Measurements from ENCODE around the gene INPP5A.

INPP5A gene

GRCh38 chr10:132624061-132624846 lies 86.7 kb downstream of the INPP5A start:
- H3K4me3 ChIP-seq (ENCODE audit: insufficient read depth, low read depth, low read length, poor library complexity, severe bottlenecking) = no peak overlapping the region
- no peaks in the 10 kb centered on the region for H3K27me3 ChIP-seq (replicated peaks; ENCODE audit: control insufficient read depth, insufficient read depth, low read length, poor library complexity, severe bottlenecking)
- DNase-seq = no peak
- H3K9me3 ChIP-seq (ENCODE audit: control insufficient read depth, low read length) = peaks cover under 1% of the 10 kb centered on the region
- no peak overlapping the region for H3K27ac ChIP-seq (ENCODE audit: insufficient read depth, low read length, poor library complexity, severe bottlenecking)
- H3K4me1 ChIP-seq (ENCODE audit: control insufficient read depth, insufficient read depth, low read length, poor library complexity, severe bottlenecking) = no peaks in the 10 kb centered on the region
- no peaks in the 10 kb centered on the region for H3K36me3 ChIP-seq (ENCODE audit: control insufficient read depth, insufficient read depth, low read length)

DNA sequence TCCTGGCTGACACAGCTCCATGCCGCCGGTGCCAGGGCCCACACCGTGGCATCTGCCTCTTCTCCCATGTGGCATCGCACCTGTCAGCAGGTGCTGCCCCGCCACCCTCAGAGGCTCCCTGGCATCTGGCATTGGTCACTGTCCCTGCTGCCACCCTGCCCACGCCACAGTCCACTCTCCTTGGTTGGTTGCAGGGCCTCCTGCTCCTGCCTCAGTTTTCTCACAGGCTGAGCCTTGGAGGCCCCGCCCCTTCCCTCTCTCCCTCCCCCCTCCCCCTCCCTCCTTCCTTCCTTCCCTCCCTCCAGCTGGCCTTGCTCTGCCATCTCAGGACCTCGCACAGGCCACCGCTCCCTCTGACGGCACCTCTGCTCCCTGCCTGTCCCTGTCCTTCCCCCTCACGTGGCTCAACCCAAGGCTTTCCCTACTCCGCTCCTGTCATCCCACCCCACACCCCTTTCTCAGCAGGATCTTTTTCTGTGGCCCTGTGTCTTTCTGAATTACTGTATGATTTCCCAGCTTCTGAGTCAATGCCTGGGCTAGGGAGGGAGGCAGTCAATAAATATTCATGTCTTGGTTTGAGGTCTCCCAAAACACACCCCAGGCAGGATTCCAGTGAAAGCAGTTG lies 87.4 kb downstream of the INPP5A start:
- H3K4me3 ChIP-seq (ENCODE audit: insufficient read depth, low read depth, low read length, poor library complexity, severe bottlenecking) = no peak overlapping the region
- H3K9me3 ChIP-seq (ENCODE audit: control insufficient read depth, low read length) = no peaks in the 10 kb centered on the region
- H3K27me3 ChIP-seq (replicated peaks; ENCODE audit: control insufficient read depth, insufficient read depth, low read length, poor library complexity, severe bottlenecking) = no peaks in the 10 kb centered on the region
- DNase-seq = no peak
- no peaks in the 10 kb centered on the region for H3K36me3 ChIP-seq (ENCODE audit: control insufficient read depth, insufficient read depth, low read length)
- no peaks in the 10 kb centered on the region for H3K4me1 ChIP-seq (ENCODE audit: control insufficient read depth, insufficient read depth, low read length, poor library complexity, severe bottlenecking)
- no peak overlapping the region for H3K27ac ChIP-seq (ENCODE audit: insufficient read depth, low read length, poor library complexity, severe bottlenecking)

- Histone ChIP-seq H3K4me3 (ENCODE audit: insufficient read depth, low read depth, low read length, poor library complexity, severe bottlenecking) (no peak overlapping the region), H3K9me3 (ENCODE audit: control insufficient read depth, low read length) (no peaks in the 10 kb centered on the region), H3K27me3 (replicated peaks; ENCODE audit: control insufficient read depth, insufficient read depth, low read length, poor library complexity, severe bottlenecking) (no peaks in the 10 kb centered on the region), H3K4me1 (ENCODE audit: control insufficient read depth, insufficient read depth, low read length, poor library complexity, severe bottlenecking) (no peaks in the 10 kb centered on the region), H3K36me3 (ENCODE audit: control insufficient read depth, insufficient read depth, low read length) (no peaks in the 10 kb centered on the region), H3K27ac (ENCODE audit: insufficient read depth, low read length, poor library complexity, severe bottlenecking) (no peak overlapping the region)
- DNase-seq = no peak
Observed at GRCh38 chr10:132626019-132626760, 88.6 kb downstream of the INPP5A start.

DNA sequence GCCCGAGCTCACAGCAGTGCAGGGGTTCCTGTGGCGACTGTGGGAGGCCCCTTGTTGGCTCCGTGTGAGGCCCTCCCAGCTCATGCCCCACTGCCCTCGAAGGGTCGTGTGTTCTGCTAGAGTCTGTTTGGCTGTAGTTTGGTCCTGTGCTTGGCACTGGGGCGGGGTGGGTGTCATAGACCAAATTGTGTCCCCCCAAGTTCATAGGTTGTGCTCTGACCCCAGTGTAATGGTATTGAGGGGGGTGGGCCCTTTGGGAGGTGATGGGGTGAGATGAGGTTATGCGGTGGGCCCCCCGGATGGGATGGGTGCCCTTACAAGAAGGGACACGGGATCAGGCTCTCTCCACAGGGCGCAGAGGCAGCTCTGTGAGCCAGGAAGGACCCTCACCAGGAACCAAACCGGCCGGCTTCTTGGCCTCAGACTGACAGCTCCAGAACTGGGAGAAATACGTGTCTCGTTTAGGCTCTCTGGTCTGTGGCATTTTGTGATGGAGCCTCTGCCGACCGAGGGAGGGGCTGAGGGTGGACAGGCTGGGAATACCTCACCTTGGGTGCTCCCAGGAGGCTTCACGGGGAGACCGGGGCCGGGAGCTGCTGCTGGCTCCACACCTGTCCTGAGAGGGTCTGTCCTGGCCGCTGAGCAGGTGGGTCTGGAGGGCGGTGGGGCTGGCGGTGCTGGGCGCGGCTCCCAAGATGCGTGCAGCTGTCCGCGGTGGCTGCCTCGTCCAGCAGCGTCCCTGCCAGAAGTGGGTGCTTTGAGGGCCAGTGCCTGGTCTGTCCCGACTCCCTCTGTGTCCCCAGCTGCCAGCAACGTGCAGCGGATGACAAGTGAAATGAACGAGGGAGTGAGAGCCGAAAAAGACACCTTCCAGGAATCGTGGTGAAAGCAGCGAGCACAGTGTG lies 89.4 kb downstream of the INPP5A start:
- no peaks in the 10 kb centered on the region for H3K9me3 ChIP-seq (ENCODE audit: control insufficient read depth, low read length)
- no peak overlapping the region for H3K4me3 ChIP-seq (ENCODE audit: insufficient read depth, low read depth, low read length, poor library complexity, severe bottlenecking)
- no peaks in the 10 kb centered on the region for H3K27me3 ChIP-seq (replicated peaks; ENCODE audit: control insufficient read depth, insufficient read depth, low read length, poor library complexity, severe bottlenecking)
- no peak overlapping the region for H3K27ac ChIP-seq (ENCODE audit: insufficient read depth, low read length, poor library complexity, severe bottlenecking)
- no peak for DNase-seq
- no peaks in the 10 kb centered on the region for H3K36me3 ChIP-seq (ENCODE audit: control insufficient read depth, insufficient read depth, low read length)
- H3K4me1 ChIP-seq (ENCODE audit: control insufficient read depth, insufficient read depth, low read length, poor library complexity, severe bottlenecking) = no peaks in the 10 kb centered on the region

- Histone ChIP-seq H3K4me3 (ENCODE audit: insufficient read depth, low read depth, low read length, poor library complexity, severe bottlenecking) (no peak overlapping the region), H3K27ac (ENCODE audit: insufficient read depth, low read length, poor library complexity, severe bottlenecking) (no peak overlapping the region), H3K9me3 (ENCODE audit: control insufficient read depth, low read length) (no peaks in the 10 kb centered on the region), H3K4me1 (ENCODE audit: control insufficient read depth, insufficient read depth, low read length, poor library complexity, severe bottlenecking) (no peaks in the 10 kb centered on the region), H3K27me3 (replicated peaks; ENCODE audit: control insufficient read depth, insufficient read depth, low read length, poor library complexity, severe bottlenecking) (no peaks in the 10 kb centered on the region), H3K36me3 (ENCODE audit: control insufficient read depth, insufficient read depth, low read length) (no peaks in the 10 kb centered on the region)
- no peak for DNase-seq
Observed at GRCh38 chr10:132627666-132628531, 90.3 kb downstream of the INPP5A start.

- no peaks in the 10 kb centered on the region for H3K4me1 ChIP-seq (ENCODE audit: control insufficient read depth, insufficient read depth, low read length, poor library complexity, severe bottlenecking)
- H3K4me3 ChIP-seq (ENCODE audit: insufficient read depth, low read depth, low read length, poor library complexity, severe bottlenecking) = no peak overlapping the region
- H3K27me3 ChIP-seq (replicated peaks; ENCODE audit: control insufficient read depth, insufficient read depth, low read length, poor library complexity, severe bottlenecking) = no peaks in the 10 kb centered on the region
- H3K27ac ChIP-seq (ENCODE audit: insufficient read depth, low read length, poor library complexity, severe bottlenecking) = no peak overlapping the region
- no peak for DNase-seq
- H3K36me3 ChIP-seq (ENCODE audit: control insufficient read depth, insufficient read depth, low read length) = no peaks in the 10 kb centered on the region
- no peaks in the 10 kb centered on the region for H3K9me3 ChIP-seq (ENCODE audit: control insufficient read depth, low read length)
Observed at GRCh38 chr10:132628966-132629900, 91.6 kb downstream of the INPP5A start.

- no peaks in the 10 kb centered on the region for H3K27me3 ChIP-seq (replicated peaks; ENCODE audit: control insufficient read depth, insufficient read depth, low read length, poor library complexity, severe bottlenecking)
- H3K4me1 ChIP-seq (ENCODE audit: control insufficient read depth, insufficient read depth, low read length, poor library complexity, severe bottlenecking) = no peaks in the 10 kb centered on the region
- H3K36me3 ChIP-seq (ENCODE audit: control insufficient read depth, insufficient read depth, low read length) = no peaks in the 10 kb centered on the region
Observed at GRCh38 chr10:132630156-132630555, 92.6 kb downstream of the INPP5A start.

GRCh38 chr10:132630666-132631337 lies 93.2 kb downstream of the INPP5A start:
- Histone ChIP-seq H3K9me3 (ENCODE audit: control insufficient read depth, low read length) (no peaks in the 10 kb centered on the region), H3K27ac (ENCODE audit: insufficient read depth, low read length, poor library complexity, severe bottlenecking) (no peak overlapping the region), H3K27me3 (replicated peaks; ENCODE audit: control insufficient read depth, insufficient read depth, low read length, poor library complexity, severe bottlenecking) (no peaks in the 10 kb centered on the region), H3K4me1 (ENCODE audit: control insufficient read depth, insufficient read depth, low read length, poor library complexity, severe bottlenecking) (no peaks in the 10 kb centered on the region), H3K36me3 (ENCODE audit: control insufficient read depth, insufficient read depth, low read length) (no peaks in the 10 kb centered on the region), H3K4me3 (ENCODE audit: insufficient read depth, low read depth, low read length, poor library complexity, severe bottlenecking) (no peak overlapping the region)
- no peak for DNase-seq

More at GRCh38 chr10:132630156-132630555, 92.6 kb downstream of the INPP5A start:
- Histone ChIP-seq H3K9me3 (ENCODE audit: control insufficient read depth, low read length) (no peaks in the 10 kb centered on the region), H3K4me3 (ENCODE audit: insufficient read depth, low read depth, low read length, poor library complexity, severe bottlenecking) (no peak overlapping the region), H3K27ac (ENCODE audit: insufficient read depth, low read length, poor library complexity, severe bottlenecking) (no peak overlapping the region)
- no peak for DNase-seq
